HG03354 (cell line): ENCODE measurements around the gene FN1.

Experiments
- ATAC-seq: cut with Tn5 transposase; IDR thresholded peaks from one replicate; pipeline ENCODE4 v1.9.1; 2021; ENCODE audit warnings: mild to moderate bottlenecking; ENCODE audit not compliant: unreplicated experiment, poor library complexity, severe bottlenecking

Gene FN1

DNA sequence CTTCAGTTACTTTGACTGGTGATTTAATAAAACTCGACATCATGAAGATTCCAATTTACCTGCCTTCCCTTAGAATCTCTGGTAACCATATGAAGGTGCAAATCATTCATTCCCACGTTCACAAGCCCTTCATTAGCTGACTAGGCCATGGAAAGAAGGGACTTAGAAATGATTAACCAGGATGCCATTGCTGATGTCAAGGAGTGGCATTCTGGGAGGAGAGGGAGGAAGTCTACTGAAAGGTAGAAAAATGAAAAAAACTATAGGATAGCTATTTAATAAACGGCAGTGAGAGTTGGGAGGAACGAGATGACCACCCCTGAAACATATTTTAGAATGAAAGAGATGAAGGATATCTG lies 122.6 kb downstream of the FN1 start:
- no peak for ATAC-seq

DNA sequence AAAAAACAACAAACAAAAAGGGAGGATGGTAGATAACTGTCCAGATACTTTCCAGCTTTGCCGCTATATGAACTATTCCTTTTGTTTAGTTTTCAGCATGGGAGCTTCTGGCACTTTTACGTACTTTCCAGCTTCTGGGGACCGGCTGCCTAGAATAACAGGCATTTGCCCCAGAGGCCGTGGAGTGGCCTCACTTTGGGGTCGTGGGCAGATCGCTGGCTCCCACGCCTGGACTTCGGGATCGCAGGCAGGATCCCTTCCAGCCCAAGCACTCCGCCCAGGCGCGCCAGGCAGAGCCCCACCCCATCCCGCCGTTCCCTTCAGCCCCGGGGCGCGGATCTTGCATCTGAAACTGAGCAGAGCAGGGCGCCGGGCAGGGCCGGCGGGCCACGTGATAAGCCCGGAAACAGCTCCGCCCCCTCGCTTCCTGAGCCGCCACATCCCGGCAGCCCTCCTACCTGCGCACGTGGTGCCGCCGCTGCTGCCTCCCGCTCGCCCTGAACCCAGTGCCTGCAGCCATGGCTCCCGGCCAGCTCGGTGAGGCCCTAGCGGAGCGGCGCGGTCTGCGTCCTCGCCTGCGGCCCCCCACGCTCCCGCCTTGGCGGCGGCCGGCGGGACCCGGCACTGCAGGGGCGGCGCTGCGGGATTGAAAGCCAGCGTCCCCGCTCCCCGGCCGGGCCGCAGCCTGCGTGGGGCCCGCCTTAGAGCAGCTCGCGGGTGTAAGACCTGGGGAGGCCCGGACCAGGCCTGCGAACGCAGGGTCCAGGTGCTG lies 124.1 kb downstream of the FN1 start, which contains the start of gene ATIC:
Gene ATIC, plus strand, starts transcription at position 435 of the 772 bp plus-strand sequence. Its CDS starts 84 bp downstream, at position 519.
- peak; percentile 99 for ATAC-seq

DNA sequence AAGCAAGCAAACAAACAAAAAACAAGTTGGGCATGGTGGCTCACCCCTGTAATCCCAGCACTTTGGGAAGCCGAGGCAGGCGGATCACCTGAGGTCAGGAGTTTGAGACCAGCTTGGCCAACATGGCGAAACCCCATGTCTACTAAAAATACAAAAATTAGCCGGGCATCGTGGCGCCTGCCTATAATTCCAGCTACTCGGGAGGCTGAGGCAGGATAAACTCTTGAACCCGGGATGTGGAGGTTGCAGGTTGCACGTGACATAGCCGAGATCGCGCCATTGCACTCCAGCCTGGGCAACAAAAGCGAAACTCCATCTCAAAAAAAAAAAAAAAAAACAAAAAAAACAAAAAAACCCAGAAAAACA lies 124.6 kb downstream of the FN1 start:
- ATAC-seq = peak; percentile 33
